ENCODE results near the gene ACADSB. TPM values are rescaled to one million over a fixed set of nuclear protein-coding genes. Genes with fewer than 3 reads are reported as not detected.

Gene ACADSB
- total RNA-seq, 2 donors from 2014 or later: 40.4 to 58.7 TPM

DNA sequence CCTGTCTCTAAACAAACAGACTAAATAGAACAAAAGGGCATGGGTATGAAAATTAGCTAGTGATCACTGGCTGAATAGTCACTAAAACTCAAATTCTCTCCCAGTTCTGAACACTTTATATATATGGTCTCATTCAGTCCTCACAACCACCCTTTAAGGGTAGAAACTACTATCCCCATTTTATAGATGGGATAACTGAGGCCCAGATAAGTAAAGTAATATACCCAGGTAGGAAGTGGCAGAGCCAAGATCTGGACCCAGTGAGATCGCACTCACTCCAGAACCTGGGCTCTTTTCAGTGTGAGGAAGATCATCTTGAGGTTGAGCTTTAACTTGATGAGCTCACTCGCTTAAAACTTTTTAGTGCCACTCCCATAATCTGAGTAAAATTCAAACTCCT, 24.1 kb upstream of the ACADSB start:
- WGBS, 2 experiments (ENCODE audit: insufficient coverage in 1 of 2, insufficient read length in 1 of 2): 94 to 100% methylated on average over 2 of the region's 2 CpGs
- H3K27ac ChIP-seq (ENCODE audit: low read depth, low read length): no peak overlapping the region
- H3K4me1 Mint-ChIP-seq: peaks cover 20% of the 10 kb centered on the region

DNA sequence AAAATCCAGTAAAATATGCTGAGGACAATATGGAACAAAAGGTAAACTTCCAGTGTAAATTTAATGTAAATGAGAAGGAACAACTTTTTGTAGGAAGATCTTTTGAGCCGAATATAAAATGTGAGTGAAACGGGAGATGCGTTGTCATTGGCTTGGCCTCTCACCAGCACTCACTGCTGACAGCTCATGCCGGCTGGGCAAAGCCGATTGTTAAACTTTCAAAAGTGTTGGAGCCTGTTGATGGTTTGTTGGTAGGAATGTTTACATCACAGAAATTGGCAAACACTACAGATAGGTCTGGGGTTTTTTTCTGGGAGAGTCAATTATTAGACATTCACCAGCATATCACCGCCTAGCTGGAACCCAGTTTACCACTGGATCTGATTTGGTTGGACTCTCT, 22.5 kb upstream of the ACADSB start:
- WGBS, 2 experiments (ENCODE audit: insufficient coverage in 1 of 2, insufficient read length in 1 of 2): 89 to 97% methylated on average over 4 to 6 of the region's 6 CpGs
- H3K27ac Mint-ChIP-seq: no peak overlapping the region
- Histone ChIP-seq H3K27me3 (ENCODE audit: control insufficient read depth, insufficient read depth, low read length, poor library complexity, severe bottlenecking) (no peaks in the 10 kb centered on the region), H3K36me3 (ENCODE audit: control insufficient read depth, insufficient read depth, low read length) (peaks cover 18% of the 10 kb centered on the region), H3K4me1 (ENCODE audit: control insufficient read depth, insufficient read depth, low read length) (no peaks in the 10 kb centered on the region), H3K27ac (ENCODE audit: low read depth, low read length) (no peak overlapping the region), H3K9ac (ENCODE audit: extremely low read depth, low read length, poor library complexity, severe bottlenecking) (no peak overlapping the region), H3K9me3 (ENCODE audit: control insufficient read depth, low read length) (no peaks in the 10 kb centered on the region), H3K4me3 (ENCODE audit: low read length) (no peak overlapping the region)
- H3K36me3 Mint-ChIP-seq (ENCODE audit: low read depth): peaks cover 25% of the 10 kb centered on the region
- TF ChIP-seq, protein P1, sequence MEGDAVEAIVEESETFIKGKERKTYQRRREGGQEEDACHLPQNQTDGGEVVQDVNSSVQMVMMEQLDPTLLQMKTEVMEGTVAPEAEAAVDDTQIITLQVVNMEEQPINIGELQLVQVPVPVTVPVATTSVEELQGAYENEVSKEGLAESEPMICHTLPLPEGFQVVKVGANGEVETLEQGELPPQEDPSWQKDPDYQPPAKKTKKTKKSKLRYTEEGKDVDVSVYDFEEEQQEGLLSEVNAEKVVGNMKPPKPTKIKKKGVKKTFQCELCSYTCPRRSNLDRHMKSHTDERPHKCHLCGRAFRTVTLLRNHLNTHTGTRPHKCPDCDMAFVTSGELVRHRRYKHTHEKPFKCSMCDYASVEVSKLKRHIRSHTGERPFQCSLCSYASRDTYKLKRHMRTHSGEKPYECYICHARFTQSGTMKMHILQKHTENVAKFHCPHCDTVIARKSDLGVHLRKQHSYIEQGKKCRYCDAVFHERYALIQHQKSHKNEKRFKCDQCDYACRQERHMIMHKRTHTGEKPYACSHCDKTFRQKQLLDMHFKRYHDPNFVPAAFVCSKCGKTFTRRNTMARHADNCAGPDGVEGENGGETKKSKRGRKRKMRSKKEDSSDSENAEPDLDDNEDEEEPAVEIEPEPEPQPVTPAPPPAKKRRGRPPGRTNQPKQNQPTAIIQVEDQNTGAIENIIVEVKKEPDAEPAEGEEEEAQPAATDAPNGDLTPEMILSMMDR (conservative IDR thresholded peaks at IDR 0.05): no peak
- H3K4me3 Mint-ChIP-seq: no peak overlapping the region
- DNase-seq: no peak
- H3K4me1 Mint-ChIP-seq: peaks cover 15% of the 10 kb centered on the region
- no peaks in the 10 kb centered on the region for H3K27me3 Mint-ChIP-seq (ENCODE audit: insufficient read depth)
- H3K9me3 Mint-ChIP-seq: no peaks in the 10 kb centered on the region

More for the DNA sequence above, 24.1 kb upstream of the ACADSB start:
- Histone ChIP-seq H3K4me3 (ENCODE audit: low read length) (no peak overlapping the region), H3K9ac (ENCODE audit: extremely low read depth, low read length, poor library complexity, severe bottlenecking) (no peak overlapping the region), H3K36me3 (ENCODE audit: control insufficient read depth, insufficient read depth, low read length) (peaks cover 12% of the 10 kb centered on the region), H3K4me1 (ENCODE audit: control insufficient read depth, insufficient read depth, low read length) (no peaks in the 10 kb centered on the region), H3K27me3 (ENCODE audit: control insufficient read depth, insufficient read depth, low read length, poor library complexity, severe bottlenecking) (no peaks in the 10 kb centered on the region), H3K9me3 (ENCODE audit: control insufficient read depth, low read length) (no peaks in the 10 kb centered on the region)
- Mint-ChIP-seq H3K27me3 (ENCODE audit: insufficient read depth) (no peaks in the 10 kb centered on the region), H3K9me3 (no peaks in the 10 kb centered on the region), H3K36me3 (ENCODE audit: low read depth) (peaks cover 20% of the 10 kb centered on the region), H3K4me3 (no peak overlapping the region), H3K27ac (no peak overlapping the region)
- TF ChIP-seq, protein P1 (conservative IDR thresholded peaks at IDR 0.05): no peak
- no peak for DNase-seq

DNA sequence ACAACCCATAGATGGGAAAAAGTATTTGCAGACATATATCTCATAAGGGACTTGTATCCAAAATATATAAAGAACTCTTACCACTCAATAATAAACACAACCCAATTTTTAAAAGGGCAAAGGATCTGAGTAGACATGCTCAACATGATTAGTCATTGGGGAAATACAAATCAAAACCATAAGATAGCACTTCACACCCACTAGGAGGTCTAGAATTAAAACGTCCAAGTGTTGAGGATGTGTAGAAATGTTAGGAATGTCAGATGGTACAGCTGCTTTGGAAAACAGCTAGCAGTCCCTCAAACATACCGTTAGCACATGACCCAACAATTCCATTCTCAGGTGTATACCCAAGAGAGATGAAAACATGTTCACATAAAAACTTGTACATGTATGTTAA, 20.3 kb upstream of the ACADSB start:
- Histone ChIP-seq H3K36me3 (ENCODE audit: control insufficient read depth, insufficient read depth, low read length) (peaks cover 37% of the 10 kb centered on the region), H3K27ac (ENCODE audit: low read depth, low read length) (no peak overlapping the region), H3K9me3 (ENCODE audit: control insufficient read depth, low read length) (no peaks in the 10 kb centered on the region), H3K27me3 (ENCODE audit: control insufficient read depth, insufficient read depth, low read length, poor library complexity, severe bottlenecking) (no peaks in the 10 kb centered on the region), H3K4me3 (ENCODE audit: low read length) (no peak overlapping the region), H3K4me1 (ENCODE audit: control insufficient read depth, insufficient read depth, low read length) (no peaks in the 10 kb centered on the region), H3K9ac (ENCODE audit: extremely low read depth, low read length, poor library complexity, severe bottlenecking) (no peak overlapping the region)
- peaks cover 6% of the 10 kb centered on the region for H3K4me1 Mint-ChIP-seq
- H3K4me3 Mint-ChIP-seq: no peak overlapping the region
- peaks cover 29% of the 10 kb centered on the region for H3K36me3 Mint-ChIP-seq (ENCODE audit: low read depth)
- H3K9me3 Mint-ChIP-seq: no peaks in the 10 kb centered on the region
- 80 to 85% methylated on average over 1 to 2 of the region's 2 CpGs for WGBS, 2 experiments (ENCODE audit: insufficient coverage in 1 of 2, insufficient read length in 1 of 2)
- no peak for DNase-seq
- no peaks in the 10 kb centered on the region for H3K27me3 Mint-ChIP-seq (ENCODE audit: insufficient read depth)
- H3K27ac Mint-ChIP-seq: no peak overlapping the region
- TF ChIP-seq, protein P1 (conservative IDR thresholded peaks at IDR 0.05): no peak
